ENCODE data around the gene LUZP4. TPM values are rescaled to one million over a fixed set of nuclear protein-coding genes. Genes with fewer than 3 reads are reported as not detected.

The LUZP4 gene, protein sequence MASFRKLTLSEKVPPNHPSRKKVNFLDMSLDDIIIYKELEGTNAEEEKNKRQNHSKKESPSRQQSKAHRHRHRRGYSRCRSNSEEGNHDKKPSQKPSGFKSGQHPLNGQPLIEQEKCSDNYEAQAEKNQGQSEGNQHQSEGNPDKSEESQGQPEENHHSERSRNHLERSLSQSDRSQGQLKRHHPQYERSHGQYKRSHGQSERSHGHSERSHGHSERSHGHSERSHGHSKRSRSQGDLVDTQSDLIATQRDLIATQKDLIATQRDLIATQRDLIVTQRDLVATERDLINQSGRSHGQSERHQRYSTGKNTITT
- not detected for total RNA-seq

DNA sequence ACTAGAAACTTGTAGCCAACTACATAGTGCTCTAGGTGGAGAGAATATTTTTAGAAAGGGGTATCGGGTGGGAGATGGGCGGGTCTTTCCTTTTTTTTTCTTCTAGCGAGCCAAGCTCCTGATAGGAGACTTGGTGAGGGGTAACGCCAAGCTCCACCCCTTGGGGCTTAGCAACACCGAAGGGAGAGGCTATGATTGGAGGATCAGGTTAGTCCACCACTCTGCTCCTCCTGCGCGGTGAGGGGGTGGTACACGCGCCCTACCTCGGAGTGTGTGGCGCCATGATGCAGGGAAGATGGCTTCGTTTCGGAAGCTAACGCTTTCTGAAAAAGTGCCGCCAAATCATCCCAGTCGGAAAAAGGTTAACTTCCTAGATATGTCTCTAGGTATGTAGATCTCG lies at the start of gene LUZP4:
Gene LUZP4, plus strand, starts transcription at position 251 of the 400 bp plus-strand sequence. Its CDS starts 45 bp downstream, at position 296.
- Histone ChIP-seq H3K4me3 (ENCODE audit: low read length) (no peak within 1 kb of the TSS), H3K9me3 (ENCODE audit: low read depth, low read length) (no peaks in the 10 kb centered on the region), H3K27me3 (ENCODE audit: insufficient read depth, low read length) (no peaks in the 10 kb centered on the region), H3K4me1 (ENCODE audit: insufficient read depth, low read length) (no peaks in the 10 kb centered on the region)

DNA sequence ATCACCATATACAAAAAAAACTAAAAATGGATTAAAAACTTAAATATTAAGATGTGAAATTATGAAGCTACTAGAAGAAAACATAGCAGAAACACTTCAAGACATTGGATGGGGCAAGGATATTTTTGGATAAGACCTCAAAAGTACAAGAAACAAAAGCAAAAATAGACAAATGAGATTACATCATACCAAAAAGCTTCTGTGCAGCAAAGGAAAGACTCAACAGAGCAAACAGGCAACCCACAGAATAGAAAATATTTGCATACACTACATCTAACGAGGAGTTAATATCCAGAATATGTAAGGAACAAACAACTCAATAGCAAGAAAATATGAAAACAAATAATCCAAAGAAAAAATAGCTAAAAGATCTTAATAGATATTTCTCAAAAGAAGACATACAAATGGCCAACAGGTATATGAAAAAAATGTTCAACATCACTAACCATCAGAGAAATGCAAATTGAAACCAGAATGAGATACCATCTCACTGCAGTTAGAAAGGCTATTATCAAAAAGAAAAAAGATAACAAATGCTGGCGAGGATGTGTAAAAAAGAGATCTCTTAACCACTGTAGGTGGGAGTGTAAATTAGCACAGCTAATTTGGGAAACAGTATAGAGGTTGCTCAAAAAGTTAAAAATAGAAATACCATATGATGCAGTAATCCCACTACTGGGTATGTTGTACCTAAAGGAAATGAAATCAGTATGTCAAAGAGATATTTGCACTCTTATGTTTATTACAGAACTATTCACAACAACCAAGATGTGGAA lies 37.9 kb upstream of the LUZP4 start:
- H3K4me1 ChIP-seq (ENCODE audit: insufficient read depth, low read length): no peaks in the 10 kb centered on the region
- no peaks in the 10 kb centered on the region for H3K9me3 ChIP-seq (ENCODE audit: low read depth, low read length)
- no peaks in the 10 kb centered on the region for H3K27me3 ChIP-seq (ENCODE audit: insufficient read depth, low read length)
- no peak overlapping the region for H3K4me3 ChIP-seq (ENCODE audit: low read length)

DNA sequence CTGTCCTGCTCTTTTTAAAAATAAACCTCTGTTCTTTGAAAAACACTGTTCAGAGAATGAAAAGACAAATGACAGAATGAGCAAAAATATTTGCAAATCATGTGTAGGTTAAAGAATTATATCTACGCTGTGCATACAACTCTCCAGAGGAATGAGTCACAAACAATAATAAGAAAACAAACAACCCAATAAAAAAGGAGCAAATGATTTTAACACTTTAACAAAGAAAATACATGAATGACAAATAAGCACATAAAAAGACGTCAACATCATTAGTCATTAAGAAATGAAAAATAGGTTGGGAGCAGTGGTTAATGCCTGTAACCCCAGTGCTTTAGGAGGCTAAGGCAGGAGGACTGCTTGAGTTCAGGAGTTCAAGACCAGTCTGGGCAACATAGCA lies 34.5 kb upstream of the LUZP4 start:
- no peaks in the 10 kb centered on the region for H3K9me3 ChIP-seq (ENCODE audit: low read depth, low read length)
- H3K4me1 ChIP-seq (ENCODE audit: insufficient read depth, low read length): no peaks in the 10 kb centered on the region
- H3K4me3 ChIP-seq (ENCODE audit: low read length): no peak overlapping the region
- H3K27me3 ChIP-seq (ENCODE audit: insufficient read depth, low read length): no peaks in the 10 kb centered on the region

DNA sequence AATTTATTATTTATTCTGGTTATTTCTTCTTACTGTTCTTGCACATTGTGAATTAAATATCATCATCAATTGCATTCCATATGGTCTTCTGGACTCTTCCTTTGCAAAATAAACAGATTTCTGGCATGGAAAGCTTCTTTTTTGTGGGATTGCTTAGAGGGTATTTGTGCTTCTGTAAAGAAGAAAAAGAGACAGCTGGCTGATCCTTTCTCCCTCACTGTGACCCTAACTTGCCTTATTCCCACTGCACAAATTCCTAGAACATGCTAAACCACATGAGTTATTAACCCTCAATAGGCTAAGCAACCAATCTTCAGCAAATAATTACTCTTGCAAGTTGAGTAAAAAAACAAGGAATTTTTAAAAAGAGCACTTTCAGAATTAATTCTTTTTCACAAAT lies 31.8 kb upstream of the LUZP4 start:
- Histone ChIP-seq H3K27me3 (ENCODE audit: insufficient read depth, low read length) (no peaks in the 10 kb centered on the region), H3K4me1 (ENCODE audit: insufficient read depth, low read length) (no peaks in the 10 kb centered on the region), H3K9me3 (ENCODE audit: low read depth, low read length) (no peaks in the 10 kb centered on the region), H3K4me3 (ENCODE audit: low read length) (no peak overlapping the region)

DNA sequence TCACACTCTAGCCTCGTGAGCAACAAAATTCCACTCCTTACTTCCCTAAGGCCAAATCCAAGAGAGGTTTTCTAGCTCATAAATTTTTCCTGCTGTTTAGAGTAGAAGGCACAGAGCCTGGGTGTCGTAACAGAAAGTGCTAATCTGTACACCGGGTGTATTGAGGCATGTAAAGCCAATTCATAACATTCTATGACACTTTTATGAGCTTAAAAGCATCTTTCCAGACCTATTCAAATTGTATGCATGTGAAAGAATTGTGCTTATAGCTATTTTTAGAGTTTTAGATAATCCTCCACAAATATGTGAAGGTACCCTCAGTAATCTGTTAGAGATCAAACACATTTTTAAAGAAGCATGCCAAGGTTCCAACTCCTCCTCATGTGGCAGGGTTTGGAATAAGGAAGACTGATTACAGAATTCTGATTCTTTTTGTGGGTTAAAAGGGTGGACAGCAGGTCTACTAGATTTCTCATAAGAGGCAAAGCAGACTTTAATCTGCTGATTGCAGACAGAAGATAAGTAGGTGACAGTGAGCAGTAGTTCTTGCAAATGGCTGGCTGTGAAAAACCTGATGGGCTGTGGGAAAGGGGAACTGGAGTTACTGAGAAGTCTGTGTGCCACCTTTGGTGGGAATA lies 30.2 kb upstream of the LUZP4 start:
- H3K27me3 ChIP-seq (ENCODE audit: insufficient read depth, low read length): no peaks in the 10 kb centered on the region
- no peaks in the 10 kb centered on the region for H3K4me1 ChIP-seq (ENCODE audit: insufficient read depth, low read length)
- H3K4me3 ChIP-seq (ENCODE audit: low read length): no peak overlapping the region
- H3K9me3 ChIP-seq (ENCODE audit: low read depth, low read length): no peaks in the 10 kb centered on the region

DNA sequence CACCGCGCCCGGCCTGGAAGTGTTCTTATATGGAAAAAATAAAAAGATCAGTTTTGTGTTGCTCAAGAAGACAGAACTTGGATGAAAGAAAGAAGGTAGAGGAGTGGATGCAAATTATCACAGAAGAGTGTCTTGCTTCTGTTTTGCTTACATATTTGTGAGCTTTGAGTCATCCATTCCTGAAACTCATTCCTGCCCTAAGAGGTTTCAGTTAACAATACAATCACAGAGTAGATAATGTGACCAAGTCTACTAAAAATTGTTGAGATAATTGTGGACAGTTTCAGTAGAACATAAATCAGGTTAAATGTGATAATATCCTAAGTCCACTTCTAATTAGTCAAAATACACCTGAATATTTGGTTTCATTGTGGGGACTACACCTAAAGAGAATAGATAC lies 29.2 kb upstream of the LUZP4 start:
- Histone ChIP-seq H3K27me3 (ENCODE audit: insufficient read depth, low read length) (no peaks in the 10 kb centered on the region), H3K4me3 (ENCODE audit: low read length) (no peak overlapping the region), H3K4me1 (ENCODE audit: insufficient read depth, low read length) (no peaks in the 10 kb centered on the region), H3K9me3 (ENCODE audit: low read depth, low read length) (no peaks in the 10 kb centered on the region)

DNA sequence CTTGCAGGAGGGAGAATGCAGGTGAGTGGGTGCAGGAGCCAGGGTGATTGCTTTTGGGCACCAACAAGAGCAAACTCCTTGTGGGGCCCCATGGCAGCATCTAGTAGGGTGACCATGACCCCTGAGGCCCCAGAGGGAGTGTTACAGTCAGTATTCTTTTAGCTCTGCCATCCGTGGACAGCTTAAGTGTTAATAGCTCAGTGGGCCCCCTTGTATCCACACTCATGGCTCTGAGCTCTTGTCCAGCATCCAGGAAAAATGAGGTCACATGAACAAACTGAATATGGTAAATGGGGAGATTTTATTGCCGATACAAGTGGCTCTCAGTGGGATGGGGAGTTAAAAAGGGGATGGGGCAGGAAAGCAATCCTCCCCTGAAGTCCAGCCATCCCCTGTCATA lies 28.4 kb upstream of the LUZP4 start:
- Histone ChIP-seq H3K9me3 (ENCODE audit: low read depth, low read length) (no peaks in the 10 kb centered on the region), H3K27me3 (ENCODE audit: insufficient read depth, low read length) (no peaks in the 10 kb centered on the region), H3K4me3 (ENCODE audit: low read length) (no peak overlapping the region), H3K4me1 (ENCODE audit: insufficient read depth, low read length) (no peaks in the 10 kb centered on the region)

DNA sequence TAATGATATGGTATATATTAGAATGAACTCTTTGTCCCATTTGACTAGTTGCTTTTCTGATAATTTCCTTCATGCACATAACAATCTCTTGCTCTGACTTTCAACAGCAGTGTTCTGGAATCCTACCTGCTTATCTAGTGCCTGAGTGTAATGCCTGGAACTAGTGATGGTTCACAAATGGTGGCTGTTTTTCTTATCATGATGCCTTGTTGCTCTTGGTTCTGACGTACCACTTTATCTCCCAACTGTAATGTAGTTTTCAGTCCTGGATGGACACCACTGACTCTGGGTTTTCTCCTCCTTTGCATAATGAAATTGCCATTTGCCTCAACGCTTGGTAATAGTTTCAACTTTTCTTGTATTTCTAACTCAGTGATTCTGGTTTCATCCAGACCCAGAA lies 25.5 kb upstream of the LUZP4 start:
- H3K27me3 ChIP-seq (ENCODE audit: insufficient read depth, low read length): no peaks in the 10 kb centered on the region
- H3K4me1 ChIP-seq (ENCODE audit: insufficient read depth, low read length): no peaks in the 10 kb centered on the region
- H3K4me3 ChIP-seq (ENCODE audit: low read length): no peak overlapping the region
- H3K9me3 ChIP-seq (ENCODE audit: low read depth, low read length): no peaks in the 10 kb centered on the region

DNA sequence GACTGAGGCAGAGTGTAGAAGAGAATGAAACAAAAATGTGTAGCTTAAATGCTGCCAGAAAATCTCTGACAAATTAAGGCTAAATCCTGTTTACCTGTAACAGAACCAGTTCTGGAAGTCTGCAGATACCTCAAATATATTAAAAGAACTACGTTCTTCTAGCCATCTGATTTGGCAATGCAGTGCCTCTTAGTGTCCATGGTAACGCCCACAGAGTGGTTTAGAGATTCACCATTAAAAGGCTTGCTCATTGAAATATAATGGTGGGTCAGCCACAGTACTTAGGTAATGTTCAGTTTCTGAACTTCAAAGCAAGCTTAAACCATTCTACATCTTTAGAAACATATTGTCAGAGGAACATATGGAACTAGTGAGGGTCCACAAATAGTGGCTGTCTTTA lies 23.2 kb upstream of the LUZP4 start:
- no peaks in the 10 kb centered on the region for H3K4me1 ChIP-seq (ENCODE audit: insufficient read depth, low read length)
- no peak overlapping the region for H3K4me3 ChIP-seq (ENCODE audit: low read length)
- no peaks in the 10 kb centered on the region for H3K9me3 ChIP-seq (ENCODE audit: low read depth, low read length)
- no peaks in the 10 kb centered on the region for H3K27me3 ChIP-seq (ENCODE audit: insufficient read depth, low read length)

DNA sequence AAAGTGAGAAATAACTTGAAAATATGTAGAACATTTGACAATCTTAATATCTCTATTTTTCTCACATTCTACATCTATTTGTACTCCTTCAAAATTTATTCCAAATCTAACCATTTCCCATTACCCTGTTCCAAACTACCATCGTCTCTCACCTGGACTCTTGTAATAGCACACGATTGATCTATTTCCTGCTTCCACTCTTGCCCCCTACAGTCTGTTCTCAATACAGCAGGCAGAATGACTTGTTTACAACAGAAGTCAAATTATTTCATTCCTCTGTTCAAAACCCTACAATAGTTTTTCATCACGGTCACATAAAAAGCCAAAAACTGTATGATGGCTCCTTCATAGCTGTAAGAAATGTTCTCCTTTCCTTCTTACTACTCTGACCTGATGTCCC lies 21.1 kb upstream of the LUZP4 start:
- Histone ChIP-seq H3K4me1 (ENCODE audit: insufficient read depth, low read length) (no peaks in the 10 kb centered on the region), H3K9me3 (ENCODE audit: low read depth, low read length) (no peaks in the 10 kb centered on the region), H3K4me3 (ENCODE audit: low read length) (no peak overlapping the region), H3K27me3 (ENCODE audit: insufficient read depth, low read length) (no peaks in the 10 kb centered on the region)

DNA sequence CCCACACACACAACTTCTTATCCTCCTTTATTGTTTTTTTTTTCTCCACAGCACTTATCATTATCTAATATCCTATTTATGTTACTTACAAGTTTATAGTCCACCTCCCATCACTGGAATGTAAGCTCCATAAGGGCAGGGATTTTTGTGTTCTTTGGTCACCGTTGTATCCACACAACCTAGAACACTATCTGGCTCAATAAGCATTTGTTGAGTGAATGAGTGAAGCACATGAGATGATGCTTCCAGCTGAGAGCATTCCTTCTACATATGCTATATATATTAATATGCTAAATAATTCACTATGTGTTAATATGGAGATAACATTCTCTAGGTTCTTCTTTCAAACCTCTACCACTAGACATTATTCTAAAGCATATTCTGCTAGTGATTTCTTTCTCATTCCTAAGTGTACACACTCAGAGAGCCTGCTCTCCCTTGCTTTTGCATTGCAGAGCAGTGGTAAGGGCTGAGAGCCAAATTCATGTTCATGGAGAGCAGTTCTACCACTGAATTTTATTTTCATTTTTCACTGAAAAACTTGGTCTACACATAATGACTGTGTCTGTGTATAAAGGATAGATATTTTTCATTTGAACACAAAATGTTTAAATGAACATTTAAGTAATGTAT lies 20.3 kb upstream of the LUZP4 start:
- no peaks in the 10 kb centered on the region for H3K27me3 ChIP-seq (ENCODE audit: insufficient read depth, low read length)

DNA sequence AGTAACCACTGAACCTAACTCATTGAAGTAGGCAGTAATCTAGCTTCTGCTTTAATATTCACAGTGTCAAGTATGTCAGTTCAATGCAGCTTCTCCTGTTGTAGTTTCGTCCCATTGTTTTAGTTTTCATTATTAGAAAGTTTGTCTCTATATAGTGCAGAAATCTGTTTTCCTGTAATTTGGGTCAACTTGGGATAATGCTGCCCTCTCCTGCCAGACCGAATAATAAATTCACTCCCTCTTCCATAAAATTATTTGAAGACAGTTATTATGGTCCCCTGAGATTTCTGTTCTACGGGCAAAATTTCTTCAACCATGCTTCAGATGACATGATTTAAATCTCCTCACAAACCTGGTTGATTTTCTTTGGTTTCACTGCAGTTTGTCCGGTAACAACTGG lies 4.6 kb upstream of the LUZP4 start:
- Histone ChIP-seq H3K9me3 (ENCODE audit: low read depth, low read length) (no peaks in the 10 kb centered on the region), H3K4me3 (ENCODE audit: low read length) (no peak overlapping the region), H3K4me1 (ENCODE audit: insufficient read depth, low read length) (no peaks in the 10 kb centered on the region), H3K27me3 (ENCODE audit: insufficient read depth, low read length) (no peaks in the 10 kb centered on the region)

More for the DNA sequence above, 20.3 kb upstream of the LUZP4 start:
- Histone ChIP-seq H3K4me3 (ENCODE audit: low read length) (no peak overlapping the region), H3K9me3 (ENCODE audit: low read depth, low read length) (no peaks in the 10 kb centered on the region), H3K4me1 (ENCODE audit: insufficient read depth, low read length) (no peaks in the 10 kb centered on the region)

DNA sequence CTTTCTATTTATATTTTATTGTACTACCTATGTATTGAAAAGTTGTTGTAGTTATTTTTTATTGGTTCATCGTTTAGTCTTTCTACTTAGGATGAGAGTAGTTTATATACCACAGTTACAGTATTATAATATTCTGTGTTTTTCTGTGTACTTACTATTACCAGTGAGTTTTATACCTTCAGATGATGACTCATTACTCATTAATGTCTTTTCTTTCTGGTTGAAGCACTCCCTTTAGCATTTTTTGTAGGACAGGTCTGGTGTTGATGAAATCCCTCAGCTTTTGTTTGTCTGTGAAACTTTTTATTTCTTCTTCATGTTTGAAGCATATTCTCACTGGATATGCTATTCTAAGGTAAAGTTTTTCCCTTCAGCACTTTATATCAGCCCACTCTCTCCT lies 7.7 kb downstream of the LUZP4 start:
- Histone ChIP-seq H3K9me3 (ENCODE audit: low read depth, low read length) (no peaks in the 10 kb centered on the region), H3K27me3 (ENCODE audit: insufficient read depth, low read length) (no peaks in the 10 kb centered on the region), H3K4me1 (ENCODE audit: insufficient read depth, low read length) (no peaks in the 10 kb centered on the region), H3K4me3 (ENCODE audit: low read length) (no peak overlapping the region)

DNA sequence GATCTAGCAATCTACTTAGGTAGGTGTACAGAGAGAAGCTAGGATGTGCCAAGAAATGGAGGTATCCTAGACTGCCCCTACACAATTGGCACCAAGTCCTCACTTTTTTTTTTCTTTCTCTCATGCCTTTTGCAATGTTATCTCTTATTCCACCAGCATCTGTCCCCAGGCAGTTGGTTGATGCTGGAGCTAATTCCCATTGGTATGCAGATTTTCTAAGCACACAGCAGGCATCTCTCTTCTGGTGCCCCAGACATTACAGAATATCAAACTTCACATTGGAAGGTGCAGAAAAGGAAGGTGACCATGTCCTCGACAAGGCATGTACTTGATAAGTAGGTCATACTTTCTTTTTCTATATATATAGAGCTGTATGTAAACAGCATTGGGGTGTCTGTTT lies 21.6 kb downstream of the LUZP4 start:
- H3K4me1 ChIP-seq (ENCODE audit: insufficient read depth, low read length): no peaks in the 10 kb centered on the region
- no peaks in the 10 kb centered on the region for H3K27me3 ChIP-seq (ENCODE audit: insufficient read depth, low read length)
- no peaks in the 10 kb centered on the region for H3K9me3 ChIP-seq (ENCODE audit: low read depth, low read length)
- no peak overlapping the region for H3K4me3 ChIP-seq (ENCODE audit: low read length)

DNA sequence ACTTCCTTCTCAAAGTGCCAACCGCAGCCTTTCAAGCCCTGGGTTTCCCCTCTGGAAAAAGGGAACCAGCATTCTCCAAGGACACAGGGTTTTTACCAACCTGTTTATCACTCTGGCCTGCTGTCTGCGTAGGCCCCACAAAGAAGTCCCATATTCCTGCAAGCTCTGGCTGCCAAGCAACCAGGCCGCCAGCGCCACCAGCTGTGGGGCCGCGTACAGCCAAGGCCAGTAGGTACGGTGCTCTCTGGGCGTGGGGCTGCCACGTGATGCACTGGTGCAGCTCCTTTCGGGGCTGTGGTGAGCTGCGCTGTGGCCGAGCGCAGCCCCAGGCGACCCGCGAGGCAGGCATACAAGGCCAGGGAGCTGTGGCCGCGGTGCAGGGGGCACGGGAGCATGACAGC lies 22.1 kb downstream of the LUZP4 start:
- Histone ChIP-seq H3K27me3 (ENCODE audit: insufficient read depth, low read length) (no peaks in the 10 kb centered on the region), H3K9me3 (ENCODE audit: low read depth, low read length) (no peaks in the 10 kb centered on the region), H3K4me1 (ENCODE audit: insufficient read depth, low read length) (no peaks in the 10 kb centered on the region), H3K4me3 (ENCODE audit: low read length) (no peak overlapping the region)
